Mammary epithelial cell (primary cell): ENCODE data around the gene TESMIN.

Source experiments
- CTCF ChIP-seq, 2 donors: IDR thresholded peaks in 1 of 2; conservative IDR thresholded peaks in 1 of 2; 2 replicates each; pipeline ENCODE4 v1.5.1; 2011 to 2012; ENCODE audit warnings: inconsistent platforms in 2 of 2, low read length in 2 of 2, mild to moderate bottlenecking in 2 of 2, control low read depth in 1 of 2, low read depth in 1 of 2; ENCODE audit not compliant: insufficient read depth in 1 of 2; ENCODE audit errors: extremely low read depth in 1 of 2
- EZH2 ChIP-seq: IDR thresholded peaks from 2 replicates; pipeline ENCODE4 v1.6.1; 2012; ENCODE audit warnings: low read length, inconsistent platforms, borderline replicate concordance

- no peak for TF ChIP-seq EZH2
- TF ChIP-seq CTCF (conservative IDR thresholded peaks at IDR 0.05 in 1 of 2, IDR thresholded peaks at IDR 0.05 in 1 of 2; ENCODE audit: extremely low read depth in 1 of 2, insufficient read depth in 1 of 2, low read depth in 1 of 2, low read length in 2 of 2): no peak
Observed at GRCh38 chr11:68780829-68781228, 29.5 kb upstream of the TESMIN start.
